CD4-positive, alpha-beta T cell treated with Interleukin-15 for 1 hour (primary cell): ENCODE data around the gene ADM2.

Experiments
- DNase-seq: peaks from one replicate; pipeline ENCODE4 v3.0.0-alpha.2; 2020

The ADM2 gene

DNA sequence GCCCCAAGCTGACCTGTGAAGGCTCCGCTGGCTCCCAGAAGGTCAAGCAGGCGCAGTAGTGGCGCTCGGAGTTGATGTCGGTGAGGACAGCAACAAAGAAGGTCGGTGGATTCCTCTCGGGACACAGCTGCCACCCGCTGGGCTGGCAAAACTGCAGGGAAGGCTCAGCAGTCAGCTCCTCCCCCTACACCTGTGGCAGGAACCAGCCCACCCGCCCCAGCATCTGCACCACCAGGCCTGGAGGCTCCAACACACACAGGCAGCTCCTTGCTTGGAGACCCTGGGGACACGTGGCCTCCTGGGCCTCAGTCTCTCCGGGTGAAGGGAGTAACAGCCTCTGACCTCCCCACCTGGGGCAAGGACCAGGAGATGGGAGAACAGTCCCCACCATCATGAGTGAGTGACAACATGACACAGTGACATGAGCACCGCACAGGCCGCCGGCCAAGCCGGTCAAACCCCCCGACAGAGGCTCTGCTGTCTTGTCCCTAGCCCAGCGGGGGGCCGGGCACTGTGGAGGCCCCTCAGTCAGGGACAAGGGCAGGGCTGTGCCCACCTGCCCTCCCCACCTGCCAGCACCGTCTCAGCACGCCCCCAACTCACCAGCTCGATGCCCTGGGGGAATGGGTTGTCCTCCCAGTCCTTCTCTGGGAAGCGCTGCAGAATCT, 13.4 kb upstream of the ADM2 start:
- no peak for DNase-seq

DNA sequence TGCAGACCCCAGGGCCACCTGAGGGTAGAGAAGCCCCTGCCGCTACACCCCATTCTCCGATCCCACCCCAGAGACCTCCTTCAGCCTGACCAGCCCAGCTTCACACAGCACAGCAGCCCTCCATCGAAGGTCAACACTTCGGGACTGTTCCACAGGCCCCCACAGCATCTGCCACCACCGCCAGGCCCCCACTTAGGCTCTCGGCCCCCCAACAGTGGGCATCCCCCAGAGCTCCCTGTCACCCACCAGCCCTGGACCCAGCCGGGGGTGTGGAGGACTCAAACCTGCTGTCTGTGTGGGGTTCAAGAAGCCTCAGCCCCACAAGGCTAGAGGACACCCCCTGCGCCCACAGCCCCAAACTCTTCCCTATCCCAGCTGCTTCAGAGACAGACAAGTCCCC, 12.7 kb upstream of the ADM2 start:
- DNase-seq = no peak

- DNase-seq = peak; percentile 99
These were observed 11.7 kb upstream of the ADM2 start for GRCh38 chr22:50469377-50470305.

- no peak for DNase-seq
These were observed 10.9 kb upstream of the ADM2 start for GRCh38 chr22:50470491-50470890.

DNA sequence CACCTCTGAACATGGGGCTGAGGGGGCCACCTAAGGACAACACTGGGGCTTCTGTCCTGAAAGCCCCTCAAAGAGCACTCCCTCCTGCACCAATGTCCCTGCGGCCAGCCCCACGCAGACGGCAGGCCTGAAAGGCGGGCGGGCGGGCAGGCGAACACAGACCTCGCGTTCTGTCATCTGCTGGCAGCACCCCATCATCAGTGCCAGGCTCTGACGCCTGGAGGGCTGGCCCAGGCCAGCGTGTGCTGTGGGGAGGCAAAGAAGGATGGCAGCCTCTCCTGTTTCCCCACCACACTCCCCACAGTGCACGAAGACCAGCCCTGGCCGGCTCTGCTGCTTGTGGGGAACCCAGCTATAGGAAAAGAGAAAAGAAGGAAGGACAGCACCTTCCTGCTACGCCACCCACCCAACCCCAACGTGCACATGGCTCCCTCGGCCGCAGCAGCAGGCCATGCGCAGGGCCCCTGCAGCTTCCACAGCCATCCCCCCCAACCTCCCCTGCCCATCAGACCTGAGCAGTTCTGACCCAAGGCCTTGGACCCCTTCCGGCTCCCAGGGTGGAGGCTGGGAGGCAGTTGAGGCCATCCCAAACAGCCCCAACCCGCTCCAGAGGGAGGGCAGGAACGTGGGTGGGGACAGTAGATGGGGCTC, 10.0 kb upstream of the ADM2 start:
- DNase-seq = no peak

DNA sequence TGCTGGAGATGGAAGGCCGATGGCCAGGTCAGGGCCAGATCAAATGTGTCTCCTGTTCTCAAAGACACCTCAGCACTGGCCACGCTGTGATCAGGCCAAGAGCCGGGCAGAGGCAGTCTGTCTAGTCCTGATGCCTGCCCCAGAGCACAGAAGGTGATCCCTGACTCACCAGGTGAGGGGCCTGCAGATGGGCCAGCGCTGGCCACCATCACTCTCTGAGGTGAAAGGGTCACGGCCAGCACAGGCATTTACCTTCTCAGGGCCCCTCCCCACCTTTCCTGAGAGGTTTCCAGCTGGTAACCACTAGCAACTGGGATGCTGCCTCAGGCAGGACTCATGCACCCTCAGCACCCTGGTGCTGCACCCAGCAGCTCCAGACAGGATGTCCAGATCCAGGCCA, 9.4 kb upstream of the ADM2 start:
- DNase-seq = no peak

GRCh38 chr22:50473088-50473487, 8.3 kb upstream of the ADM2 start:
- peak; percentile 66 for DNase-seq

GRCh38 chr22:50473855-50474671, 7.3 kb upstream of the ADM2 start:
- DNase-seq = no peak

- peak; percentile 88 for DNase-seq
These were observed 6.4 kb upstream of the ADM2 start, which contains the start of gene SBF1 for GRCh38 chr22:50474710-50475651. SBF1 (minus strand) TSS chr22:50475035; CDS start chr22:50474840, 195 bp downstream.

- DNase-seq = no peak
These were observed 5.7 kb upstream of the ADM2 start for GRCh38 chr22:50475652-50476002.

DNA sequence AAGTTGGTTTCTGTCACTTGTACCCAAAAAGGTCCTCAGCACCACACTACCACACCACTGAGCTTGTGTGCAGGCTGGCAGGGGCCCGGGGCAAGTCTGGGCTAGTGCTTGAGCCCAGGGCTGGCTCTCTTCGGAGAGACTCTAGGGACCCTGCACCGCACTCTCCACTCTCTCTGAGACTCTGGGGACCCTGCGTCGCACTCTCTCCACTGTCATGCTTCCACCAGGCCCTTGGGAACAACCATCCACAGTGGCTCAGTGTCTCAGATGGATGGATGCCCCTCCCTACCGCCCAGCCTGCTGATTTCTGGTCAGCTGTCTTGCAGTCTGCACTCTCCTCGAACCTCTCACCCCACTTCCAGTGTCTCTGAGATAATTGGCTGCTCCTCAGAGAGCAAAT, 4.5 kb upstream of the ADM2 start:
- no peak for DNase-seq

- DNase-seq = no peak
These were observed 3.4 kb upstream of the ADM2 start for GRCh38 chr22:50477923-50478322.

DNA sequence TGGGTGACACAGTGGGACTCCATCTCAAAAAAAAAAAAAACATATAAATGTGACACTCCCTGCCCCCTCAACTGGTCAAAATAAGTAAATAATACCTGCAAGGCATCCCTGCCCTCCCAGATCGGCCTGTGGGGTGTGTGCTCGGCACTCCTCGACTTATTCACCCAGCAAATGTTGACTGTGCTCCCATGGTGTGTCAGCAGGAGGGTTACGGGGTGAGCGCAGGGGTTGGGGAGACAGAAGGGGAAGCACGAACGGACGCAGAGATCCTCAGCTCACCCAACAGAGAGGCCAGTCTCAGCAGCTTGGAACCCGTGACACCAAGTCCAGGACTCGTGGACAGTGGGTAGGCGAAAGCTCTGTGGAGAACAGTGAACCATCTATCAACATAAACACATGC, 1.6 kb upstream of the ADM2 start:
- no peak for DNase-seq

GRCh38 chr22:50481045-50481439, 301 bp upstream of the ADM2 start:
- no peak for DNase-seq

- DNase-seq = no peak
These were observed 1.0 kb downstream of the ADM2 start for GRCh38 chr22:50482107-50483074.

- no peak for DNase-seq
These were observed 1.8 kb downstream of the ADM2 start for GRCh38 chr22:50483106-50483505.

DNA sequence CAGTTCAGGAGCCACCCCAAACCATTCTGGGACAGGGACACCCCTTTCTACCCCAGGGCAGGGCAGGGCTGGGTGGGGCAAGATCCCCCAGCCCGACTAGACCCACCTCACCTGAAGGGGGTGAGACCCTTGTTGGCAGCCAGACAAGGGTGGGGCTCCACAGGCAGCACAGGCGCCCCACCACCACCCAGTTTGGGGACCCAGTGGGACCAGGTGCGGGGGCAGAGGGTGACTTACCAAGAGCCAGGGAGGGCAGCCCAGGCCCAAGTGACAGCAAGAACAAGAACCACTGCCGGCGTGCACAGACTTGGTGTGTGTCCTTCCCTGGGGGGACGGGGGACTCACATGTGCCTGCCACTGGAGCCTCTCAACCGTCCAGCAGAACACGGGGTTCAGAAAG, 2.2 kb downstream of the ADM2 start:
- no peak for DNase-seq

DNA sequence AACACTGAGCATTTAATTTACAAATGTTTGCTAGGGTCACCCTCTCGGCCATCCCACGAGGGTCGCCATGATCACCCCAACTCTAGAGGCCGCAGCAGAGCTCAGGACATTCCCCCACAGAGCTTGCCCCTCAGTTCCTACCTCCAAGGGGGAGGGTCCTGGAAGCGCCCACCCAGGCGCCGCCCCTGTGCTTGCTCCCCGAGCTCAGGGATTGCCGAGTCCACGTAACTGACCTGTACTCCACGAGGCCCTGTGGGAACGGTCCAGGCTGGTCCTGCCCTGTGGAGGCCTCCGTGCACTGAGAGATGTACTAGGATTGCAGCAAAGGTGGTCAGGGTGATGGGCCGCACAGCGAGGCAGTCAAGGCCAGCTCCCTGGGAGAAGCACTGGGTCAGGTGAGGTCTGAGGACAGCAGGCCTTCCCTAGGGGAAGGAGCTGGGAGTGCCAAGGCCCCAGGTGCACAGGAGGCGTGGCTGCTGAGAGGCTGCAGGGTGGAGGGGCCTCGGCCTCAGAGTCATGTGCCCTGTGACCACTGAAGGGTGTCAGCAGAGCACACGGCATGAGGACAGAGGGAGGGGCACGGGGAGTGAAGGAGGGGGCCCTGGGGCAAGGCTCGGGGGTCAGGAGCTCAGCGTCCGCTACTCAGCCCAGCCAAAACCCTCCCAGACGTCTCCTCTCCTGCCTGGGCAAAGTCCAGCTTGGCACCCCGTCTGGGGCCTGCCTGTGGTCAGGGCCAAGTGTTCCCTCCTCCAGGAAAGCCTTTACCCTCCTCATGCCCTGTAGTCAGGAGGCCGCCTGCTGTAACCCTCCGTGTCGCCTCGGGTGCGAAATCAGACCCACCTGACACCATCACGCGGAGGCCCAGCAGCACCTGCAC, 2.9 kb downstream of the ADM2 start:
- DNase-seq = no peak
